Epidermal melanocyte (primary cell): ENCODE results near the gene DENND1A.

Source experiments
- DNase-seq: peaks from one replicate; pipeline ENCODE4 v3.0.0; 2011; ENCODE audit warnings: low spot score; ENCODE audit not compliant: insufficient read length

DENND1A gene

DNA sequence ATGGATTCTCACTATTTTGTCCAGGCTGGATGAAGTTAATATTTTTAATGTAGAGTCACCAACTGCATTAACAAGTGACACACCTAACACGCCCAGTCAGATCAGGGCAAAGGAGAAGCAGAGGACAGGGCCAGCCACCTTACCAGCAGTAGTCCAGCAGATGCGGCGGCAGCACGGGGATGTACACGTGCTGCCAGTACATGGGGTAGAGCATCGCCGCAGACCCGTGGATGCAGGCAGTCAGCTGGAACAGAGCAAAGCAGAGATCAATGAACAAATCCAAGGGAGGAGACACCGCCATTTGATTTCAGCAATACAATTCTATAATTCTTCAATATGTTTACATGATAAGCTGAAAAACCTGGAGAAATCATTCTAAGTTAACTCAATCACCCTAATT is 299.7 kb downstream of the DENND1A start:
- no peak for DNase-seq

DNA sequence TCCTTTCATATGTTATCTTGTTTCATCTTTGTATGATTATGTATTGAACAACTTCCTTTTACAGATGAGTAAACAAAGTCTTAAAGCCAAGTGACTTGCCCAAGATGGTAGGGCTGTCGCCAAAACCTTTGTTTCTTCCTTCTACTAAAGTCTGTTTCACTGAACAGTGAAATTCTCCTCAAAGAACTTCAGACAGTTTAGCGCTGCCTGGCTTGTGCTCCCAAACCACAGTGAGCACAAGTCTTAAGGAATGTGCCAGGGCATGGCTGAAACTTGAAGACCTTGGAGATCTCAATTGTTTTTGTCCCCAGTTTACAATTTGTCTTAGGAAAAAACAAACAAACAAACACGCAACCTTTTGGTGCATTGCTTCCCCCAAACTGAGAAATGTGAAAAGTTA is 300.4 kb downstream of the DENND1A start:
- no peak for DNase-seq

DNA sequence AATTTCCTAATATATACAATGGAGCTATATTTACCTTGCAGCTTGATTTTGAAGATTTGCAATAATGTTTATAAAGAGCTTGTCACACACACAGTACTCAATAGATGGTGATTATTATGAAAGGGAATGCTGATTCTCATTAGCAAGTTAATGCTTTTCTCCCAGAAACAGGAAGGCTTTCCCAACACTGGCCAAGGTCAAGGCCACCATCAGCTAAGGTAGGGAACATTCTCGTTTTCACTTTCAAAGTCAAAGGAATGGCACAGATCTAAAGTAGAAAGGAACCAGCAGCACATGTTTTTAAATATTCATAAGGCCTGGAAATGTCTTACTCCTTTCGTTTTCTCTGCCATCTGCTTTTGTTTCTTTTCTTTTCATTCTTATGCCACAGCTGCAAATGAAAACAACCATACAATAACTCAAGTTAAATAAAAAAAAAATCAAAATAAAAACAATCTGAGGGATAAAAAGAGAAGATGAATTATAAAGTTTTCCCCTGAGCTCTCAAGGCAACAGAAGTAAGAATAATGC is 307.1 kb downstream of the DENND1A start:
- no peak for DNase-seq

DNA sequence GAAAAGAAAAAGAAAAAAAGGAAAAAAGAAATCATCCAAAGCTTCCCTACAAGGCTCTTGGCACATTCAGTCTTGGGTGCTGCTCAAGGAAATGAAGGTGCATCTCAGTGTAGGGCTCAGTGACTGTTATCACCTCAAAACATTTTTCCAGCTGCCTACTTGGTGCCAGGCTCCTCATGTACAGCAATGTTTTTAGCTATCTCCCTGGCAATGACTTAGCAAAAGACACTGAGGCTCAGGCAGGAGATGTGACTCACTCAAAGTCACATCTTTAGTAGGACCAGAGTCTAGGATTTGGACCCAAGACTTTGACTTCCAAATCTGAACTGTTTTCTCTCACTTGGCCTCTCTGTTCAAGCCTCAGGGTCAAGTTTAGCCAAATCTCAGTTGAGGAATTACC is 309.7 kb downstream of the DENND1A start:
- no peak for DNase-seq

DNA sequence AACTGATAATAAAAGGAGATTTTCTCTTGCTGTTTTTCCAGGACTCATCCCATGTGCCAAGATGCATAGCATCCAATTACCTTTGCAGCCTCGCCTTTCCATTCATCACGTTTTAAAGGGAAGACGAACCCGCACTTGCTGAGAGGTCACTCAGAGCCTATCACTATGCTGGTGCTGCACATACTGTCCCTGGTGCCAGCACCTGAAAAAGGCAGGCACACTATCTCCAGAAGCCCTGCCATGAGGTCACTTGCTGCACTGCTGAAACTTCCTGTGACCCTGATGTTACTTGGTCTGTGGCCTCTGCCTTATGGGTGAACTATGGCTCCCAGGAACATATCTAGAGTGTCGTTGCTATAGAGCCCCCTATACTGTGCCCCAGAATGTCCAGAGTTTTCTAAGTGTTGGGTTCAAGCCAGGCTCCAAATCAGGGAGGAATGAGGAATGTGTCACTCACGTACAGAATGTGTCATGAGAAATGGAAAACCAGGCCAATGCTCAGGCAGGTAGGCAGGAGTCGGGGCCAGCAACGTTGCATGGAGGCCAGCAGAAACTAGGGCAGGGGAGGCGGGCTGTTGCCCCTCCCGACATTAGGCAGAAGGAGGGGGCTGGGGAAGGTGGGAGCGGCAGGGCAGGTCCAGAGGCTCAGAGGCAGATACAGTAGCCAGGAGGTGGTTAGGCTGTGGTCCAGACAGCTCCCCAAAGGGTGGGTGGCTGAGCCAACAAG is 311.8 kb downstream of the DENND1A start:
- no peak for DNase-seq

DNA sequence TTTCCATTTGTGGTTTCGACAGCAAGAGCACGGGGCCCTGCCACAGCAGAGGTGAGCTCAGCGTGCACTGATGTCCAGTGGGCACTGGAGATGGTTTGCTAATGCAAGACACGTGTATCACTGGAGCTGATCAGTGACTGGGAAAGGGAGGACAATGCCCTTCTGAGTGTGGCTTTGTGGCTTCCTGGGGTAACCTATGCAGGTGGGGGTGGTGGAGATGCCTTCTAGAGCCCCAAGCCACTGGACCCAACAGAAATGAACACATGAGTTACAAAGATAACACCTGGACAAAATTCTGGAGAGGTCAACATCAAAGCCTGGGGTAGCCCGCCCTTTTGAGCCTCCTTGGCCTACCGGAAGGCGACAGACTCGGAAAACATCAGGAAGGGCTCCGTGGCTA is 312.6 kb downstream of the DENND1A start:
- no peak for DNase-seq

DNA sequence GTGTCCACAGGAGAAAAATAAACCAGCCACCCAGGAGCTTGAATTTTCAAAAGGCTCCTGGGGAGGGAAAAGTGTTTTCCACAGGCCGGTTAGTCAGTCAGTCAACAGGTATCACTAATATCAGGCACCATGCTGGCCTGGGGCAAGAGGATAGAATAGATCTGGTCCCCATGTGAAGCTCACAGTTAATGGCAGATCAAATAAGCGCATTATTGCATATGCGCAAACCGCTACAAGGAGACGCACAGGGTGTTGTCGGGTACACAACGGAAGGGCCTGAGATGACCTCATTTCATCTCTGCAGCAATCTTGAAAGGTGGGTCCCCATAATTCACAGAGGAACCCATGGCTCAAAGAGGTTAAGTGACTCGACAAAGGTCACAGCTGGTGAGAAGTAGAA is 313.2 kb downstream of the DENND1A start:
- DNase-seq = no peak

DNA sequence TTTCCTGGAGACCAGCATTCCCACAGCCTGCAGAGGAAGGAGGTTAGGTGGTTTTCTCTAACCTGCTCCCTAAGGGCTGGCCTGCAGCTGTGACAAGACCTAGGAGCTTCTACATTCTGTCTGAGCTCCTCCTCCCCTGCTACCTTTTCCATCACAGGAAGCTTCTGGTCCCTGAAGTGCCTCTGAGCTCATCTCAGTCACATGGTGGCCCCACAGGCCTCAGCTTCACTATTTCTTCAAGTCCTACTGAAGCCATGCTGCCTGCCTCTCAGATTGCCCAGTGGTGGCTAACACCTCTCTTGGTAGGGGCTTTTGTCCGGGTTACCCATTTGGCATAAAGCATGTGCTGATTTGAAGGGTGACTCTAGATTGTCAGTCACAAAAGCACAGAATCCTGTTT is 314.5 kb downstream of the DENND1A start:
- no peak for DNase-seq

DNA sequence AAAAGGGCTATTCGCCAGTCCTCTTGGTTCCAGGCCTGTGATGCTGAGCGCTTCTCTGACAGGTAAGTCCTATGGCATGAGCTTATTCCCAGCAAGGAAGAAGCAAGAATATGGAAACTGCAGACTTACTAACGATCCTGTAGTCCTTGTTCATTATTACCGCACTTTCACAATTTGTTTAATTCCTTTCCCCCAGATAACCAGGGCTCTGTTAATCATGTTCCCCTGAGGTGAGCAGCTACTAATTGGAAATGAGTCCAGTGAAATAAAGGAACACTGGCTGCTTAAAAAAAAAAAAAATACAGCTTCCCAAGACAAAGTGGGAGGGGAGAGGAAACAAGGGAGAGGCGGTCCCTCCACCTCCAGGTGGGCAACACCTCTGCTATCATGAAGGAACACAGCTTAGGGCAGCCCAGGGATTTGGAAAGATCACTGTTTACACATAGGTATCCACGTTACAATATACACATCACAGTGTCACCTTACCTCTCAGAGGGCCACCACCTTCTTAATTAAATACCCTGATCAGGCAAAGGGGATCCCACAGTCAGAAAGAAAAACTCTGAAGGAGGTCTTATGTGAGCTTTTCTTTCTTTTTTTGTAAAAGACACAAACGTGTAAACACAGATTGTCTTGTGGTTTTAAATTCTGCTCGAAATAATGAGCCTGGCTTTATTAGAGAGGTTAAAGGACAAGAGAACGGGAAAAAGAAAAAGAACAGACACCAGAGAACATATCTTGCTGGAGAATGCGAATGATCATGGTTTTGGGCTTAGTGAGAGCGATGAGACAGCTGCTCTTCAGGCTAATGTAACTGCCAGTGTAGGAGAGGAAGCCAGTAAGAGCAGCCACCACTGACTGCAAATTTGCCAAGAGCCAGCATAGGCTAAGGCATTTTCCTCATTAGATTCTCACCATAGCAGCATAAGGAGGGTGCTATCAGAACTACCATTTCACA is 315.3 kb downstream of the DENND1A start:
- no peak for DNase-seq

DNA sequence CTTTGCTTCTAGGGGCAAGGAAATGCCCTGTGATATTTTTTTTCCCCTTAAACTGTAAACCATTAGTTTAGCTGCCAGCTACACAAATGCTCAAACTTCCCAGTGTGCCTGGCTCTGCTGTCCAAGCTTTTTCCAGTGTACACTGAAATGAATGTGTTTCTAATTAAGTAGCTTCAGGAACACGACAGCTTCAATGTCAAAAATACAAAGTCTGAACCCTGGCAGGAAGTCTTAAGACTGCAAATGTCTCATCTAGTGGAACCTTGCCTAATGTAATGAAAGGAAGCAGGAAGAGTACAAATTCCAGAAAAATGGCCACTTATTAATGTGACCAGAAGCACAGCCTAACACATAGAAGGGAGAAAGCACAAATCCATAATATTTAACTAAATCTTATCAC is 318.7 kb downstream of the DENND1A start:
- DNase-seq = peak; percentile 37

DNA sequence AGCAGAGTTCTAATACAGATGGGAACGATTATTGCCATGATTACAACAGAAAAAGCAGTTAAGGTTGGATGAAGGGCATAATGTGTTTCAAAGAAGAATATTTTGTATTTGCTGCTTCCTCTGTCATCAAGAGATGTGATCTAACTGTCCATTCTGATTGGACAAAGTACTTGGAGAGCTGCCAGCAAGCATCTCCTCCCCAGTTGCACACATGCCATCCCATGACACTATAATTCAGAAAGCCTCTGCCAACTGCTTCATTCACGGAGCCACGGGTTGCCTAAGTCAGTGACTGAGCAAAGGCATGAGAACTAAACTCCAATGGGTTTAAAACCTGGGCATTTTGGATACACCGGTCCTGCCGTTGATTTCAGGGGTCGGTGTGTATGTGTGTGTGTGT is 320.1 kb downstream of the DENND1A start:
- DNase-seq = no peak

DNA sequence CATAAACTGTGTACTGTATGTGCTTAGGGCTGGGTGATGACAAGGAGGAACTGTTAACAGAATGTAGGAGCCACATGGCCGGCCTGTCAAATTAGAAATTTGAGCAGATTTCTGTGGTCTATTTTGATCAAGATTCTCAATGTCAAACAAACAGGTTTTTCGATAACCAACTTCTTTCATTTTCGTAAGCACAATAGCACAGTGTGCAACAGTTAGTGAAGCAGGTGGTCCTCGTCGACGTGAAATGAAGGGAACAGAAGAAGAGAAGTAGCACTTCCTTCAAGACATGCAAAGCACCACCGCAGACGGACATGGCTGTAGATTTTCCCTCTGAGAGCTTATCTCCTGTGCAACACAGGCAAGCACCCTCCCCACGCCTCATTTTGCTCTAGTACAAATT is 321.8 kb downstream of the DENND1A start:
- no peak for DNase-seq

DNA sequence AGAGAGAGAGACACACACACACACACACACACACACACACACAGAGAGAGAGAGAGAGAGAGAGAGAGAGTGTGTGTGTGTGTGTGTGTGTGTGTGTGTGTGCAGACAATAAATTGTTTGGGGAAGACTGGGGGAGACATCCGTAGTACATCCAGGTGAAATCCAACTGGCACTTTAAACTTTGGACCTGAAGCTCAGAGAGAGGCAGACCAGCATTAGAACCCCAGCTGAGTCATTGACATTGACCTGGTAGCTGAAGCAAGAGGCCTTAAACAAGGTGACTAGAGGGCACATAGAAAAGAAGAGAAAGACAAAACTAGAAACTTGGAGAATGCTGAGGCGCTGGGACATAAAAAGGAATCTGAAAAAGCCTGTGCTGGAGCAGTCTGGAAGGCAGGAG is 322.4 kb downstream of the DENND1A start:
- no peak for DNase-seq

DNA sequence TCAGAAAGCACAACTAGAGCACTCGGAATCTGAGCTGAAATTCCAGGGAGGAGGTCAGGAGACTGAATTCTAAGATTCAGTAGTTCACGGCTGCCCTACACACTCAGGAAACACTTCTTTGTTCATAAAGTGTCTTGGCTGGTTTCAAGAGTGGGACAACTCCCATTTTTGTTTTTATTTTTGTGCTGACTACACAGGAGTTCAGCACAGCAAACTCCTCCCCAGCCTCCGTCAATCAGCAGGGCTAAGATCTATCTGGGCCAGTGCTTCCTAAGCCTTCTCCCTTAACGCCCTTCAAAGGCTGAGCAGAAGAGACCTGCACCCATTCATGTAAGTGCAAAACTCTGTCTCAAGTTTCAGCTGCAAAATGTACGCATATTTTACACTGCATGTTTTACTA is 323.8 kb downstream of the DENND1A start:
- DNase-seq = no peak

DNA sequence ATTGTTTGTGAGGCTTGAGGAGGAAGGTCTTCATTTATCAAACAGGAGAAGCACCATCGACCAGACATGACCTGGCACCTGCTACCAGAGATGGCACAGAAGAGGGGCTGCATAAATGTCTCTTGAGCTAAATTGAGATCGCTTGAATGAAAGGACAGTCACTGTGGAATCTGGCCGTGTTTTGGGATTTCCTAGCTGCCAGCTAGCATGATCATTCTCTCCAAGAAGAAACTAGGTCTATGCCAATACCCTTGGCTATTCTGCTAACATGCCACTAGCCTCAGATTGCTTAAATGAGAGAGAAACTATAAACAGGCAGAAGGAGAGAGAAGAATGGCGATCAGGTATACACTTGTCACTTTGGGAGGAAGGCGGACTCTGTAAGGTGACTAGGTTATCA is 324.6 kb downstream of the DENND1A start:
- no peak for DNase-seq

DNA sequence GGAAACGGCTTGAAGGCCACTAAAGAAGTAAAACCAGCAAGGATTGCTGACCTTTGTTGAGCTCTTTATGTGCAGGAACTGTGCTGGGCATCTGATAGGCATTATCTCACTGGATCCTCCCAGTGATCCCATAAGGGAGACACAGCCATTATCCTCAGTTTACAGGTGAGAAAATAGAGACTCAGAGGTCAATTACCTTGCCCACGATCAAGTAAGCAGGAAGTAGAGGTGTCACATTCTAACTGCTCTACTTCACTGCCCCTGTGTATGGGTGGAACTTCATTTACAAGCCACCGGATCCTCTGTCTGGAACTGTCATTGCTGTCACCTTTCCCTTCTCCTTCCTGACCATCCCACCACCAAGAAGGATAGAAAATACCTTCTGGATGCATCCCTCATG is 325.1 kb downstream of the DENND1A start:
- DNase-seq = no peak

DNA sequence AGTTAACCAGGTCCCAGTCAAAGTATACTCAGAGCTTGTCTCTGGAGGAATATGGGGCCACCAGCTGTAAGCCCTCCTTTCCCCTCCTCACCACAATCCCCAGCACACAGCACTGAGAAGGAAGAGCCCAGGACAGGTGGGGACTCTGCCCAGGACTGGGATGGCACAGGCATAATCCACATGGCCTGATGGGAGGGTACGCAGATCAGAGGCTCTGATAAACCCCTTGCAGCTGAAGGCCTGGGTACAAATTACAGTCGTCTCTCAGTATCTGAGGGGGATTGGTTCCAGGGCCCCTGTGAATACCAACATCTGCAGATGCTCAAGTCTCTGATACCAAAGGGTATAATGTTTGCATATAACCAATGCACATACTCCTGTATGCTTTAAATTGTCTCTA is 328.1 kb downstream of the DENND1A start:
- no peak for DNase-seq

DNA sequence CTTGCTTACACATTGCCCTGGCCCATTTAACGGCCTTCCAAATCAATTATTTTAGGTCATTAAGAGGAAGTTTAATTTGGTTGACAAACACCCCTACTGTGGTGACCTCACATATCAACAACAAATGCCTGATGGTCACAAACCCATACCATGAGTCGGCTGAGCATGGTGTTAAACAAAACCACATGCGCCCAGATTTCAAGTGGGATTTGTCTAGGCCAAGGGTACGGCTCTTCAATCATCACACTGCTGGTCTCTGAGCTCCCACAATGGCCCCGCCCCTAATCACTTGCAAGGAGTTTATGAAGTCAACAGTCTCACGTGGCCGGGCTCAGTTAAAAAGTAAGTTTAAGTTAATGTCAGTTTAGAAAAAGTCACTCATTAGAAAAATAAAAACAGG is 330.1 kb downstream of the DENND1A start:
- DNase-seq = no peak

DNA sequence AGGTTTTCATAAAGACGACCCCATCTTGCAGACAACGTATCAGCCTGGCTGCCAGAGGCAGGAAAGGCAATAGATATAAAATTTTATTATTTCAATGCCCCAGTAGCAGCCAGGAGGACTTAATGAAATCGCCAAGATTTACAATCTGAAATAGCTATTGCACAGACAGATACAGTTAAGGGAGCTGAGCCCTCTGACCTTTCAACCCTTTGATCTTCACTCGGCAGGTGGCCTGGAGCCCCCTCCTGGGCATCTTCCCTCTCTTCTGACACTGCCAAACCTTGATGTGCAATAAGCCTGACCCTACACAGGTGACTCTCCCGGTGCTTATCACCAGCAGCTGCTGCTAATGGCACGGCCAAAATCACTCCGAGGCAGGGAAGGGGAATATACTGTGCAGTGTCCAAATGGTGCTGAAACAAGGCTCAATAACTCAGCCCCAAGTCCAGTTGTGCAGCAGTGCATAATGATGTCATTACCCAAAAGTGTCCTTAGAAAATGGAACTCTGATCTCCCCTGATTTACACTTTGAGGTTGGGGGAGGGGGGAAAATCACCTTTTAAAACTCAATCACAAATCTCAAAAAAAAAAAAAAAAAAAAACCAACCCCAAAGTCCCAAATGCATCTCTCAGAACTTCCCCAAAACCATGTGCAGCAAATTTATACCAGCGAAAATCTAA is 331.9 kb downstream of the DENND1A start:
- DNase-seq = no peak

DNA sequence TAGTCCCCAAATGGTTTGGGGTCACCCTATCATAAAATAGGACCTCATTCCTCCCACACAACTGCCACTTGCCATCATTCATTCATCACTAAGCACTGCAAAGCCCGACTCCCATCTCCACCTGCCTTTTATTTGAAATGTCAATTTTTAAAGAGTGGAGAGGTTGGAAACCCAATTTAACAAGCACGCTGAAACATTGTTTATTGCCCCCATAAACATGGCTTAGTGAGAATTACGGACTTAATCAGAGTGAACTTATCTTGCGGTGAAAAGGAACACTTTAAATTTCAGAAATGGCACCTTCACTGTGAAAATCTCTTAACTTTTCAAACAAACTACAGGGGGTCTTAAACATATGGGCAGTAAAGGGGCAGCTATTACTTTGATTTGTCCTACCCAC is 332.9 kb downstream of the DENND1A start:
- no peak for DNase-seq

DNA sequence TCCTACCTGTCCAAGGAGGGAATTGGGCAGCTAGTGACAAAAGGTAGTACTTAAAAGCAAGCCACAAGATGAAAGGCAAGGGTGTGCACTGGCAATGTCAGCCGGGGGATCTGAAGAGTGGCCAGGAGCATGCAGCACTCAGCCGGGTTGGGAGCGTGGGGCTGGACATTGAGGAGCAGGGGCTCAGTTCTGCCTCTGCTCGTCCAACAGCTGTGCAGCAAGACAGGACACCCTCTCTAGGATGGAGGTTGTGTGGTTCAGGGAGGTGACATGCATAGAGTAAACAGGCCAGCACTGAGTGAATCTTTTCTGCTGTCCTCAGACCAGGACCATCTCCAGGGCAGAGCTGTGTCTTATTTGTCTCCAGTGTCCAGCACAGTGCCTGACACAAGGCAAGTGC is 338.6 kb downstream of the DENND1A start:
- no peak for DNase-seq

DNA sequence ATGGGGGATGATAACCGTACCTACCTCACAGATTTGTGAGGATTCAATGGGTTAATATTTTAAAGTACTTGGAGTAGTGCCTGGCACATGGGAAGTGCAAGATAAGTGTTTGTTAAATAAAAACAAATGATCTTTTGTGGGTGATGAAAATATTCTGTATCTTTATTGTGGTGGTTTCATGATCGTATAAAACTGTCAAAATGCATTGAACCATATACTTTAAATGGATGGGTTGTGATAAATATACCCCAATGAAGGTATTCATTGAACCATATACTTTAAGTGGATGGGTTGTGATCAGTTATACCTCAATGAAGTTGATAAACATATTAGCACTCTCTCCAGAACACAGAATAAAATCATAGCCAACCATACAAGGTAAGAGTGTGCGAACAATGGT is 339.4 kb downstream of the DENND1A start:
- no peak for DNase-seq
